Activated B cell treated with CpG ODN at 0.5 μM for 24 hours (primary cell): ENCODE data around the gene PHF5A. TPM values are rescaled to one million over a fixed set of nuclear protein-coding genes. Genes with fewer than 3 reads are reported as not detected.

ENCODE experiments used
- ATAC-seq: fragments of 200-7000 bp; cut with Tn5 transposase; one replicate; pipeline ENCODE4 v1.10.0; 2021; ENCODE audit warnings: low read depth, mild to moderate bottlenecking, moderate library complexity
- CTCF ChIA-PET: fragments of 350-600 bp; sonication (Branson Sonifier 250); formaldehyde crosslinking; loops from one replicate; lab custom pipeline; 2021; ENCODE audit warnings: antibody characterized with exemption; lab: Charles Lee
- POLR2A ChIA-PET: fragments of 350-600 bp; sonication (Branson Sonifier 250); formaldehyde crosslinking; loops from one replicate; lab custom pipeline; 2021; ENCODE audit warnings: antibody characterized with exemption; lab: Charles Lee
- DNase-seq: peaks from one replicate; pipeline ENCODE4 v3.0.0; 2022
- H3K27ac Mint-ChIP-seq: one replicate; pipeline ENCODE4 v1.8.0; 2020; ENCODE audit warnings: mixed read lengths
- H3K27me3 Mint-ChIP-seq: one replicate; pipeline ENCODE4 v1.8.0; 2021; ENCODE audit warnings: mixed read lengths
- H3K36me3 Mint-ChIP-seq: one replicate; pipeline ENCODE4 v1.8.0; 2021; ENCODE audit warnings: low read depth, mixed read lengths
- H3K4me1 Mint-ChIP-seq: one replicate; pipeline ENCODE4 v1.8.0; 2021; ENCODE audit warnings: mixed read lengths
- H3K4me3 Mint-ChIP-seq: one replicate; pipeline ENCODE4 v1.8.0; 2020; ENCODE audit warnings: mild to moderate bottlenecking, mixed read lengths
- H3K9me3 Mint-ChIP-seq: one replicate; pipeline ENCODE4 v1.8.0; 2020; ENCODE audit warnings: mixed read lengths
- CTCF ChIP-seq: fragments of 200-600 bp; IDR thresholded peaks from one replicate; pipeline ENCODE4 v1.8.0; 2022; ENCODE audit warnings: antibody characterized with exemption, mild to moderate bottlenecking
- intact Hi-C: fragments of 100-400 bp; cut with micrococcal nuclease; formaldehyde crosslinking; loops from one replicate; pipeline ENCODE4 v1.15.1; 2024
- total RNA-seq: library from RNA; stranded (reverse); gene quantifications from 2 replicates; pipeline ENCODE4 v1.2.3, GENCODE V29; 2022

The PHF5A gene
- total RNA-seq, 1 donor from 2014 or later, result 54.0 TPM

- TF ChIP-seq CTCF, result no peak
- intact Hi-C loops, result no loop called here
- ChIA-PET POLR2A (no interaction called here), CTCF (interaction anchor here (0.9 kb wide), 1 partner anchor 110 kb away, joined by 3 read pairs; no protein-coding TSS in a partner anchor)
- no peak for DNase-seq
- no peaks in the 10 kb centered on the region for H3K9me3 Mint-ChIP-seq
- peaks cover 85% of the 10 kb centered on the region for H3K36me3 Mint-ChIP-seq
- ATAC-seq, result no peak
- no peaks in the 10 kb centered on the region for H3K4me1 Mint-ChIP-seq
- no peak overlapping the region for H3K27ac Mint-ChIP-seq
- H3K27me3 Mint-ChIP-seq, result no peaks in the 10 kb centered on the region
- no peak overlapping the region for H3K4me3 Mint-ChIP-seq
Observed at GRCh38 chr22:41513391-41513790, 44.9 kb upstream of the PHF5A start.

DNA sequence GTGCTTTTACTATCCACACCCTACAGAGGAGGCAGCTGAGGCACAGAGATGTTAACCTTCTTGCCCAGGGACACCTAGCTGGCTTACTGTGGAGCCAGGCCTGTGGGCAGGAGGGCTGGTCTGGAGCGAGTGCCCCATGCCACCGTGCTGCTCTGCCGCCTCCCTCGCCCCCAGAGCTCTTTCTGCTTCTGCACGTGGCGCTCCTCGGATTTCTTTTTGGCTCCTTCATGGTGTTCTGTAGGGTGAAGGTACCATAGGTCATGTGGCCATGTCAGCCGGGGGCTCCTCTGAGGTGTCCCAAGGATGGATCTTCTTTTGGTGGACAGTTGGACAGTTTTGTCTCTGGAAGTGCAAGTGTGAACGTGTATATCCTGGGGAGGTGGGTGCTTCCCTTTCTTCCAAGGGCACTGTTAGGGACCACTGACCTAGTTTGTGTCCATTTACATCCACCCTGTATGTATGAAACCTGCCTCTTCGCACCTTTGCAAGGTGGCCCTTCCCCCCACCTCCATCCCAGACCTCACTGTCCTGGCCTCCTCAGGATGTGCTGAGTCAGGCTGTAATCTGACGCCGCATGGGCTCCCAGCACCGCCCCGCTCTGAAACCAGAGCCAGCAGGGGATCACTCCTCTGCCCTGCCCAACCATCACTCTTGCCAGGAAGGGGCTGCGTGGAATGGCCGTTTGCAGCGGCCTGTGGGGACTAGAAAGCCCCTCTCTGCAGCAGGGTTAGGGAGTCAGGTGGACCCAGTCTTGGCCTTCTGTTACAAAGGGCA lies 44.1 kb upstream of the PHF5A start:
- no peaks in the 10 kb centered on the region for H3K27me3 Mint-ChIP-seq
- ChIA-PET CTCF (no interaction called here), POLR2A (no interaction called here)
- intact Hi-C loops, result no loop called here
- no peaks in the 10 kb centered on the region for H3K4me1 Mint-ChIP-seq
- no peak overlapping the region for H3K27ac Mint-ChIP-seq
- DNase-seq (no peak), ATAC-seq (no peak)
- H3K9me3 Mint-ChIP-seq, result no peaks in the 10 kb centered on the region
- no peak for TF ChIP-seq CTCF
- peaks cover 85% of the 10 kb centered on the region for H3K36me3 Mint-ChIP-seq
- H3K4me3 Mint-ChIP-seq, result no peak overlapping the region

DNA sequence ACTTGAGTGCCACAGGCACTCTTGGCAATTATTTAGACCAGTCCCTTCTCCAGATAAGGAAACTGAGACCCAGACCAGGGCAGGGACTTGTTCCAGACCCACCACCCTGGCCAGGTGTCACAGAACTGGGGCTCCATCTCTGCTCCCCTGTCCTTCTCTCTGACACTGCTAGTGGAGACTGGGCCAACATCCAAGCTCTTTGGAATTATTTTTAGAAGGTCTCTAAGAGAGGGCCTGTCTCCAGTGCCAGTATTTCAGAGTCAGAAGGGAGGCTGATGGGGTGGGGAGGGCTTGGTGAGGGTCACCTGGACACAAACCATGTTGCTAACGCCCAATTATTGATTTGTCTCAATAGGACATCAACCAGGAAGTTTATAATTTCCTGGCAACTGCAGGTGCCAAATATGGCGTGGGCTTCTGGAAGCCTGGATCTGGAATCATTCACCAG lies 43.1 kb upstream of the PHF5A start:
- H3K27ac Mint-ChIP-seq, result no peak overlapping the region
- DNase-seq, result no peak
- intact Hi-C loops, result no loop called here
- CTCF ChIA-PET, result no interaction called here
- no peak overlapping the region for H3K4me3 Mint-ChIP-seq
- H3K36me3 Mint-ChIP-seq, result peaks cover 87% of the 10 kb centered on the region
- POLR2A ChIA-PET, result no interaction called here
- ATAC-seq, result no peak
- no peak for TF ChIP-seq CTCF
- H3K27me3 Mint-ChIP-seq, result no peaks in the 10 kb centered on the region
- no peaks in the 10 kb centered on the region for H3K9me3 Mint-ChIP-seq
- no peaks in the 10 kb centered on the region for H3K4me1 Mint-ChIP-seq

GRCh38 chr22:41508770-41509170 lies 40.3 kb upstream of the PHF5A start:
- intact Hi-C loops, result no loop called here
- H3K27ac Mint-ChIP-seq, result no peak overlapping the region
- H3K27me3 Mint-ChIP-seq, result no peaks in the 10 kb centered on the region
- ChIA-PET CTCF (no interaction called here), POLR2A (no interaction called here)
- no peak for TF ChIP-seq CTCF
- H3K9me3 Mint-ChIP-seq, result no peaks in the 10 kb centered on the region
- H3K4me3 Mint-ChIP-seq, result no peak overlapping the region
- H3K36me3 Mint-ChIP-seq, result peaks cover 78% of the 10 kb centered on the region
- peaks cover 15% of the 10 kb centered on the region for H3K4me1 Mint-ChIP-seq
- DNase-seq (no peak), ATAC-seq (no peak)

GRCh38 chr22:41507330-41508063 lies 39.0 kb upstream of the PHF5A start:
- ATAC-seq, result no peak
- no peak for TF ChIP-seq CTCF
- H3K4me1 Mint-ChIP-seq, result peaks cover 18% of the 10 kb centered on the region
- ChIA-PET POLR2A (interaction anchor here (0.6 to 4.0 kb wide), 2 partner anchors 61 to 884 kb away, joined by 7 to 48 read pairs; partner anchors contain the start of gene TOB2), CTCF (no interaction called here)
- intact Hi-C loops, result no loop called here
- no peak overlapping the region for H3K4me3 Mint-ChIP-seq
- H3K36me3 Mint-ChIP-seq, result peaks cover 72% of the 10 kb centered on the region
- H3K27ac Mint-ChIP-seq, result peak overlapping the region; percentile 9
- no peak for DNase-seq
- H3K9me3 Mint-ChIP-seq, result no peaks in the 10 kb centered on the region
- no peaks in the 10 kb centered on the region for H3K27me3 Mint-ChIP-seq
